ENCODE data around the gene TSPAN13.

Gene TSPAN13

GRCh38 chr7:16742547-16742946, 11.0 kb upstream of the TSPAN13 start:
- no peaks in the 10 kb centered on the region for H3K9me3 ChIP-seq (ENCODE audit: insufficient read depth, low read length)
- no peak overlapping the region for H3K4me2 ChIP-seq (ENCODE audit: low read length)
- H3K79me2 ChIP-seq (ENCODE audit: low read length) = no peaks in the 10 kb centered on the region
- H3K9ac ChIP-seq (ENCODE audit: low read length) = no peak overlapping the region
- H4K20me1 ChIP-seq (ENCODE audit: insufficient read depth, low read length) = no peaks in the 10 kb centered on the region
- no peaks in the 10 kb centered on the region for H3K4me1 ChIP-seq (ENCODE audit: low read length)
- no peak overlapping the region for H3K4me3 ChIP-seq (ENCODE audit: low read length)
- no peak overlapping the region for H3K27ac ChIP-seq (ENCODE audit: low read length)
- TF ChIP-seq EZH2phosphoT487 (IDR thresholded peaks at IDR 0.05; ENCODE audit: low read depth) = no peak
- TF ChIP-seq CTCF (IDR thresholded peaks at IDR 0.05; ENCODE audit: low read depth, low read length) = no peak
- no peak overlapping the region for H2AFZ ChIP-seq (ENCODE audit: low read depth, low read length)
- H3K36me3 ChIP-seq (replicated peaks; ENCODE audit: low read depth, low read length) = no peaks in the 10 kb centered on the region
- no peaks in the 10 kb centered on the region for H3K27me3 ChIP-seq (ENCODE audit: low read depth, low read length)

- no peak overlapping the region for H2AFZ ChIP-seq (ENCODE audit: low read depth, low read length)
- TF ChIP-seq CTCF (IDR thresholded peaks at IDR 0.05; ENCODE audit: low read depth, low read length) (no peak), EZH2phosphoT487 (IDR thresholded peaks at IDR 0.05; ENCODE audit: low read depth) (no peak)
- H4K20me1 ChIP-seq (ENCODE audit: insufficient read depth, low read length) = no peaks in the 10 kb centered on the region
- H3K9me3 ChIP-seq (ENCODE audit: insufficient read depth, low read length) = no peaks in the 10 kb centered on the region
- no peaks in the 10 kb centered on the region for H3K36me3 ChIP-seq (replicated peaks; ENCODE audit: low read depth, low read length)
- no peak overlapping the region for H3K27ac ChIP-seq (ENCODE audit: low read length)
- no peaks in the 10 kb centered on the region for H3K79me2 ChIP-seq (ENCODE audit: low read length)
- H3K27me3 ChIP-seq (ENCODE audit: low read depth, low read length) = no peaks in the 10 kb centered on the region
- no peak overlapping the region for H3K4me3 ChIP-seq (ENCODE audit: low read length)
- no peak overlapping the region for H3K4me2 ChIP-seq (ENCODE audit: low read length)
- no peak overlapping the region for H3K9ac ChIP-seq (ENCODE audit: low read length)
- no peaks in the 10 kb centered on the region for H3K4me1 ChIP-seq (ENCODE audit: low read length)
These were observed 10.3 kb upstream of the TSPAN13 start for GRCh38 chr7:16743236-16743635.

GRCh38 chr7:16744518-16745250, 8.9 kb upstream of the TSPAN13 start:
- no peaks in the 10 kb centered on the region for H4K20me1 ChIP-seq (ENCODE audit: insufficient read depth, low read length)
- H3K9ac ChIP-seq (ENCODE audit: low read length) = no peak overlapping the region
- H3K4me1 ChIP-seq (ENCODE audit: low read length) = no peaks in the 10 kb centered on the region
- no peaks in the 10 kb centered on the region for H3K79me2 ChIP-seq (ENCODE audit: low read length)
- no peaks in the 10 kb centered on the region for H3K27me3 ChIP-seq (ENCODE audit: low read depth, low read length)
- no peaks in the 10 kb centered on the region for H3K36me3 ChIP-seq (replicated peaks; ENCODE audit: low read depth, low read length)
- no peak overlapping the region for H3K27ac ChIP-seq (ENCODE audit: low read length)
- no peak overlapping the region for H3K4me2 ChIP-seq (ENCODE audit: low read length)
- H3K9me3 ChIP-seq (ENCODE audit: insufficient read depth, low read length) = no peaks in the 10 kb centered on the region
- no peak overlapping the region for H3K4me3 ChIP-seq (ENCODE audit: low read length)
- H2AFZ ChIP-seq (ENCODE audit: low read depth, low read length) = no peak overlapping the region
- no peak for TF ChIP-seq EZH2phosphoT487 (IDR thresholded peaks at IDR 0.05; ENCODE audit: low read depth)
- TF ChIP-seq CTCF (IDR thresholded peaks at IDR 0.05; ENCODE audit: low read depth, low read length) = no peak

GRCh38 chr7:16745645-16746044, 7.9 kb upstream of the TSPAN13 start:
- Histone ChIP-seq H3K27ac (ENCODE audit: low read length) (no peak overlapping the region), H3K9me3 (ENCODE audit: insufficient read depth, low read length) (no peaks in the 10 kb centered on the region), H3K27me3 (ENCODE audit: low read depth, low read length) (no peaks in the 10 kb centered on the region), H3K79me2 (ENCODE audit: low read length) (no peaks in the 10 kb centered on the region), H4K20me1 (ENCODE audit: insufficient read depth, low read length) (no peaks in the 10 kb centered on the region), H3K4me1 (ENCODE audit: low read length) (no peaks in the 10 kb centered on the region), H3K4me2 (ENCODE audit: low read length) (no peak overlapping the region), H2AFZ (ENCODE audit: low read depth, low read length) (no peak overlapping the region), H3K9ac (ENCODE audit: low read length) (no peak overlapping the region), H3K36me3 (replicated peaks; ENCODE audit: low read depth, low read length) (no peaks in the 10 kb centered on the region), H3K4me3 (ENCODE audit: low read length) (no peak overlapping the region)
- no peak for TF ChIP-seq EZH2phosphoT487 (IDR thresholded peaks at IDR 0.05; ENCODE audit: low read depth)
- no peak for TF ChIP-seq CTCF (IDR thresholded peaks at IDR 0.05; ENCODE audit: low read depth, low read length)

All from OCI-LY3 (cell line).